ENCODE data around the gene MAP3K8. TPM values are rescaled to one million over a fixed set of nuclear protein-coding genes. Genes with fewer than 3 reads are reported as not detected.

The MAP3K8 gene
- total RNA-seq, 1 donor from 2014 or later: 11.5 TPM

DNA sequence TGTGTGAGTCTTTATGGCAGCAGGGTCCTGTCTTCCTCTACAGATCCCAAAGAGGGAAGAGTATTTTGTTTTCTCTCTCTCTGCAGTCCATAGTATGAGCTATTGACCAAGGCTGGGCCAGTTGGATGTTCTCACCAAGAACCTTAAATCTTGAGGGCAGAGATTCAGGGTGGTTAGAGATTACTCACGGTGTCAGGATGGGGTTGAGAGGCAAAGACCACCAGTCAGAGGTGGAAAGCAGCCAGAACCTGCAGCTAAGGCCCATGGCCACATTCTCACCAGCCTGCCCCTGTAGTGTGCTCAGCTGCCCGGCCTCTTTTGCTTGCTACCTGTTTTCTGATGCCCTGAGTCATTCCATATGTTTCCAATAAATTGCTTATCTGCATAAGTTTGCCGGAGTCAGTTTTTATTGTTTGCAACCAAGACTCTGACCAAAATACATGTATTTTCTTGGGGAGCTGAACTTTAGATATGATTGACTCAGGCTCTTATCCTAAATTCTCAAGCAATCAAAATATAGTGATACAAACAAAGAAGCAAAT lies 67.0 kb downstream of the MAP3K8 start:
- H3K27ac Mint-ChIP-seq (ENCODE audit: unreplicated experiment): no peak overlapping the region
- peaks cover 15% of the 10 kb centered on the region for H3K4me1 Mint-ChIP-seq (ENCODE audit: unreplicated experiment)
- TF ChIP-seq, protein P1, sequence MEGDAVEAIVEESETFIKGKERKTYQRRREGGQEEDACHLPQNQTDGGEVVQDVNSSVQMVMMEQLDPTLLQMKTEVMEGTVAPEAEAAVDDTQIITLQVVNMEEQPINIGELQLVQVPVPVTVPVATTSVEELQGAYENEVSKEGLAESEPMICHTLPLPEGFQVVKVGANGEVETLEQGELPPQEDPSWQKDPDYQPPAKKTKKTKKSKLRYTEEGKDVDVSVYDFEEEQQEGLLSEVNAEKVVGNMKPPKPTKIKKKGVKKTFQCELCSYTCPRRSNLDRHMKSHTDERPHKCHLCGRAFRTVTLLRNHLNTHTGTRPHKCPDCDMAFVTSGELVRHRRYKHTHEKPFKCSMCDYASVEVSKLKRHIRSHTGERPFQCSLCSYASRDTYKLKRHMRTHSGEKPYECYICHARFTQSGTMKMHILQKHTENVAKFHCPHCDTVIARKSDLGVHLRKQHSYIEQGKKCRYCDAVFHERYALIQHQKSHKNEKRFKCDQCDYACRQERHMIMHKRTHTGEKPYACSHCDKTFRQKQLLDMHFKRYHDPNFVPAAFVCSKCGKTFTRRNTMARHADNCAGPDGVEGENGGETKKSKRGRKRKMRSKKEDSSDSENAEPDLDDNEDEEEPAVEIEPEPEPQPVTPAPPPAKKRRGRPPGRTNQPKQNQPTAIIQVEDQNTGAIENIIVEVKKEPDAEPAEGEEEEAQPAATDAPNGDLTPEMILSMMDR (IDR thresholded peaks at IDR 0.05): no peak
- no peaks in the 10 kb centered on the region for H3K9me3 Mint-ChIP-seq (ENCODE audit: unreplicated experiment)
- no peak for DNase-seq (ENCODE audit: extremely low spot score, unreplicated experiment)
- no peak overlapping the region for H3K4me3 Mint-ChIP-seq (ENCODE audit: unreplicated experiment)
- no peaks in the 10 kb centered on the region for H3K36me3 Mint-ChIP-seq (ENCODE audit: unreplicated experiment)
- H3K27me3 Mint-ChIP-seq (ENCODE audit: unreplicated experiment): peaks cover 30% of the 10 kb centered on the region

GRCh38 chr10:30502266-30503060 lies 68.5 kb downstream of the MAP3K8 start:
- Mint-ChIP-seq H3K4me3 (ENCODE audit: unreplicated experiment) (no peak overlapping the region), H3K4me1 (ENCODE audit: unreplicated experiment) (peaks cover 15% of the 10 kb centered on the region), H3K27ac (ENCODE audit: unreplicated experiment) (no peak overlapping the region), H3K36me3 (ENCODE audit: unreplicated experiment) (no peaks in the 10 kb centered on the region), H3K27me3 (ENCODE audit: unreplicated experiment) (peaks cover 35% of the 10 kb centered on the region), H3K9me3 (ENCODE audit: unreplicated experiment) (no peaks in the 10 kb centered on the region)
- no peak for DNase-seq (ENCODE audit: extremely low spot score, unreplicated experiment)
- TF ChIP-seq, protein P1 (IDR thresholded peaks at IDR 0.05): no peak

- H3K4me1 Mint-ChIP-seq (ENCODE audit: unreplicated experiment): peaks cover 15% of the 10 kb centered on the region
- no peaks in the 10 kb centered on the region for H3K9me3 Mint-ChIP-seq (ENCODE audit: unreplicated experiment)
- DNase-seq (ENCODE audit: extremely low spot score, unreplicated experiment): no peak
- no peaks in the 10 kb centered on the region for H3K36me3 Mint-ChIP-seq (ENCODE audit: unreplicated experiment)
- no peak overlapping the region for H3K4me3 Mint-ChIP-seq (ENCODE audit: unreplicated experiment)
- H3K27me3 Mint-ChIP-seq (ENCODE audit: unreplicated experiment): peaks cover 35% of the 10 kb centered on the region
- H3K27ac Mint-ChIP-seq (ENCODE audit: unreplicated experiment): no peak overlapping the region
- TF ChIP-seq, protein P1 (IDR thresholded peaks at IDR 0.05): no peak
Observed at GRCh38 chr10:30503700-30504266, 69.8 kb downstream of the MAP3K8 start.

DNA sequence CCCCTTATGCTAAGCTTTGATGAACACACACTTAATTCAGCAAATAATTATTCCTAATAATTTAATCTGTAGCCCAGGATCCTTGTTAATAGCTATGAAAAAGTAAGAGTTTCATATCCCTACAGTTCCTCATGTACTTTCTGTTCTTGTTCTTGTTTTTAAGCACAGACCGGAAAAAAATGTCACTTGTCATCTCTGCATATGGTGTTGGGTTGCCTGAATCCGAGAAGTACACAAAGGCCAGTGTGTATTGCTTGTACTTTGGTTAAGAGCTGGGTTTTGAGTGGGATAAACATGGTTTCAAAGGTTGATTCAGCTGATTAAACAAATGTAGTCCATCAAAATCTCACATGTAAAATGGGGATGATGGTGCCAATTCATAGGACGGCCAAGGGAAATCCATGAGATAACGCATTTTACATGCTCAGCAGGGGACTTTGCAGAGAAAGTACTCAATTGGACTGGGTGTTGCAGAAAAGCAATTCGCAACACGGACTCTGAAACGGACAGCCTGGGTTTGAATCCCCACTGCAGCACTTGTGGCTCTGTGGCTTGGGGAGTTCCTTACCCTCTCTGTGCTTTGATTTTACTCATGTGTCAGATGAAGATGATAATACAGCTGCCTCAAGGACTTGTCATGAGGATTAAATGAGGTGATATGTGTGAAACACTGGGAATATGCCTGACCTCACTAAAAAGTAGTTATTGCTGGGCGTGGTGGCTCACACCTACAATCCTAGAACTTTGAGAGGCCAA lies 71.7 kb downstream of the MAP3K8 start:
- H3K36me3 Mint-ChIP-seq (ENCODE audit: unreplicated experiment): no peaks in the 10 kb centered on the region
- no peak overlapping the region for H3K27ac Mint-ChIP-seq (ENCODE audit: unreplicated experiment)

More for the DNA sequence above, 71.7 kb downstream of the MAP3K8 start:
- peaks cover 19% of the 10 kb centered on the region for H3K4me1 Mint-ChIP-seq (ENCODE audit: unreplicated experiment)
- DNase-seq (ENCODE audit: extremely low spot score, unreplicated experiment): no peak
- no peak overlapping the region for H3K4me3 Mint-ChIP-seq (ENCODE audit: unreplicated experiment)
- H3K9me3 Mint-ChIP-seq (ENCODE audit: unreplicated experiment): no peaks in the 10 kb centered on the region
- TF ChIP-seq, protein P1 (IDR thresholded peaks at IDR 0.05): no peak
- H3K27me3 Mint-ChIP-seq (ENCODE audit: unreplicated experiment): peaks cover 25% of the 10 kb centered on the region
